HG03175 (cell line): ENCODE results near the gene CCDC18.

Source experiments
- ATAC-seq: cut with Tn5 transposase; IDR thresholded peaks from one replicate; pipeline ENCODE4 v1.9.1; 2021; ENCODE audit warnings: mild to moderate bottlenecking, moderate library complexity; ENCODE audit not compliant: unreplicated experiment

Gene CCDC18

DNA sequence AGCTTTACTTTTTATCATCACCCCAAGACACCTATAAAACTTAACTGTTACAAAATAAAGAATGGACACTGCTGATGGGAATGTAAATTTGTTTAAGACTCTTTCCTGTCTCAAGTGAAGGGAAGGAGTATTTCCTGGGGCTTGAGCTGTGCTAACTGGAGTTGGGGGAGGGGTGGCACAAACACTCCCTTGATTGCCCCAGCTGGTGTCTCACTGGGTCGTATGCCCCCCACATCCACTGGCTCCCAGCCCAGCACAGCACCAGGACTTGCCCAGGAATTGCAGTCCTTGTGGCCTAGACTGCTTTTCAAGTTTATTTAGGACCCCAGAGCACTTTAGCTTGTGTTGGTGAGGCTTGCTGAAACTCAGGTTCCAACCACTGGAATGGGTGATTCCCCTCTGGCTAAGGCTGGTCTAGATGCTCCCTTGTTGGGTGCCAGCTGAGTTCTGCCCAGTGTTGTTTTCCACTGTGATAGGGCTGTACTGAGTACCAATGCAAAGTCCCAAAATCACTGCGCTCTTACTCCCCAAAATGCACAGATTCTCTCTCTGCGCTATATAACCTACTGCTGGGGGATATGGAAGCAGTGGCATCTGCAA is 116.1 kb downstream of the CCDC18 start:
- no peak for ATAC-seq

GRCh38 chr1:93301131-93301530 is 120.6 kb downstream of the CCDC18 start:
- ATAC-seq, result no peak

DNA sequence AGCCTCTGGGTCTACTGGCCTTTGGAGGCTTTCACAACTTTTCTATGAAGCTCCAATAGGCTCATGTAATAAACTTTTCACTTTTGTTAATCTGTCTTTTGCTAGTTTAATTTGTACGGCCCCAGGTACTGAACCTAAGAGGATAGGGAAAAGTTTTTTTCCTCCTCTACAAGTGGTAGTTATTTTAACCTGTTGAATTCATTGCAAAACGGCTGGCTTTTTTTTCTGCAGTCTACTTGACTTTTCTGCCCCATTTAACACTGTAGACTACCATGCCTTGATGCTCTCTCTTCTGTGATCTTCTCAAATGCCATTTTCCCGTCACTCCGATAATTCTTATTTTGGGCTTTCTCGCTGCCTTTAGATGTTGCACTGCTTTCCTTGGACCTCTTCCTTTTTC is 121.6 kb downstream of the CCDC18 start:
- no peak for ATAC-seq

DNA sequence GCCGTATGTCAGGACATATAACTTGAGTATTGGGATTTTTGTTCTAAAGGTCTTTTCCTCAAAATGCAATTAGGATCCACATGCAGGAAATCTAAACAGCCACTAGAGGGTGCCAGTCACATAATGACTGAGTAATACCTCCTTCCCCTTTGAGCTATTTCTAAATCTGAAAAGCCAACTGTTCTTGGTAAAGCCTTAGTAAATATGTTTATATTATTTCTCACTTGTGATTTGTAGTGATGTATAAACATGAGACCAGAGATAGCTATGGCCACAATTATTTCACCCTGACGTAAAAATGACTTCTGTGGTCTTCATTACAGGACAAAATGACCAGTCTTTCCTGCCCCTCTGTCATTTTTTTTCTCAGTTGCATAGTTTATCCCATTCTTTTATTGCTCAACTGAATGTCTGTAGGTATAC is 124.2 kb downstream of the CCDC18 start:
- ATAC-seq, result peak; percentile 66

GRCh38 chr1:93306920-93307319 is 126.4 kb downstream of the CCDC18 start:
- ATAC-seq, result no peak

DNA sequence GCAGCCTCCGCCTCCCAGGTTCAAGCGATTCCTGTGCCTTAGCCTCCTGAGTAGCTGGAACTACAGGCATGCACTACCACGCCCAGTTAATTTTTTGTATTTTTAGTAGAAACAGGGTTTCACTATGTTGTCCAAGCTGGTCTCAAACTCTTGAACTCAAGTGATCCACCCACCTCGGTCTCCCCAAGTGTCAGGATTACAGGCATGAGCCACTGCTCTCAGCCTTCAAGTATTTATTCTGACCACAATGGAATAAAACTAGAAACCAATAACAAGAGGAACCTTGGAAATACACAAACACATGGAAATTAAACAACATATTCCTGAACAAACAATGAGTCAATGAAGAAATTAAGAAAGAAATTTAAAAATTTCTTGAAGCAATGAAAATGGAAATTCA is 132.5 kb downstream of the CCDC18 start:
- no peak for ATAC-seq

GRCh38 chr1:93317207-93317606 is 136.7 kb downstream of the CCDC18 start:
- no peak for ATAC-seq

DNA sequence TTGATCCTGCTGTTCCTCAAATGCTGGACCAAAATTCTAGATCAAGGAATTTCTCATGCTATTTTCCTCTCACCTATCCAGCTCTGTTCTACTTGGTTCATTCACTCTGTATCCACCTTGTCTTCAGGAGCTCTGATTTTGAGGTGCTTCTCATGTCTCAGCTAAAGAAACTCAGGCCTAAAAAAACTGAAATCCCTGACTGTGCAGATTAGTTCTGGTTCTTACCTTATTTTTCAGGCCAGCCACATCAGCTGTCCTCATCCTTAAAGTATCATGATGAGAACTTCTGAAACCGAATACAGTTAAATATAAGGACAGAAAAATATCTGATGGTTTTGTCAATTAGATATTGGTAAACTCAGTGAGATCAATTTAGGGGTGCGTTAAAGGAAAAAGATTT is 137.4 kb downstream of the CCDC18 start:
- no peak for ATAC-seq

GRCh38 chr1:93321720-93322119 is 141.2 kb downstream of the CCDC18 start:
- no peak for ATAC-seq

DNA sequence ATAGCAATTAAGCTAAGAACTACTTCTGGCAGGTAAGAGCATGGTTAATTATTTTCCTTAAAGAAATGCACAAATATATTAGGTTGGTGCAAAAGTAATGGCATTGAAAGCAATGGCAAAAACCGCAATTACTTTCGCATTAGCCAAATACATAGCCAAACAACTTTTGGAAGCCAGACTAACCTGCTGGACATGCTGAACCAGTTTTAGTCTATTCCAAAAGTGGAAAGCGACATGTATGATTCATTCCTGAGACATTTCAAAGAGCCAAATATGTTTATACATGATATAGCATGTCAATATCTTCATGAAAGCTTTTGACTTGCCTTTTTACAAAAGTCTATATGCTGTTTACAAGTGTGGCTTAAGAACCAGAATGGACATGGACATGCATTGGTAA is 141.8 kb downstream of the CCDC18 start:
- no peak for ATAC-seq

DNA sequence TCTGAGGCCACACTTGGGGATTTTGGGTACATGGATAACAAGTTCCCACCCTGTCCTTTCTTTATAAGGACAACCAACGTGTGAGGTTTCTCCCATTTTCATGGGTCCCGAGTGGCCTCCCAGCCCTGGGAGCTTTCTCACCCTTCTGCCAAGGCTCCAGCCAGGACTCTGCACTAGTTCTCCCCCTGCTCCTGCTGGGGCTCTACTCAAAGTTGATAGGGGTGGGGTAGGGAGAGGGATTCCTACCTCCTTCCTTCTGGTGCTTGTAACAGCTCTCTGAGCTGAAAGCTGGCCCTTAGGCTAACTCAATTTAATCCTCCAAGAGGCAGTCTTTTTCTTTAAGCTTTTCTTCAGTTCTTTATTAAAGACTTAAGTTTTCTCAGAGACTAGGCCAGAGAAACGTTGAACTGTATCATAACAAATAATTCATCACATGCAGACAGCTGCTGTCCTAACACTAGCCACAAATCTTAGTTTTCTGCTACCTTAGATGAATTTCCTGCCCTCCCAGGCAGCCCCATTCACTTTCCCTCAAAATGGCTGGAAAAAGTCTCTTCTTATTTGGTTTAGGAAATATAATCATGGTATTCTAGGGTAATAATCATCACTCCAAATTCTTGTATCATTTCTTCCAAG is 142.8 kb downstream of the CCDC18 start:
- ATAC-seq, result no peak

DNA sequence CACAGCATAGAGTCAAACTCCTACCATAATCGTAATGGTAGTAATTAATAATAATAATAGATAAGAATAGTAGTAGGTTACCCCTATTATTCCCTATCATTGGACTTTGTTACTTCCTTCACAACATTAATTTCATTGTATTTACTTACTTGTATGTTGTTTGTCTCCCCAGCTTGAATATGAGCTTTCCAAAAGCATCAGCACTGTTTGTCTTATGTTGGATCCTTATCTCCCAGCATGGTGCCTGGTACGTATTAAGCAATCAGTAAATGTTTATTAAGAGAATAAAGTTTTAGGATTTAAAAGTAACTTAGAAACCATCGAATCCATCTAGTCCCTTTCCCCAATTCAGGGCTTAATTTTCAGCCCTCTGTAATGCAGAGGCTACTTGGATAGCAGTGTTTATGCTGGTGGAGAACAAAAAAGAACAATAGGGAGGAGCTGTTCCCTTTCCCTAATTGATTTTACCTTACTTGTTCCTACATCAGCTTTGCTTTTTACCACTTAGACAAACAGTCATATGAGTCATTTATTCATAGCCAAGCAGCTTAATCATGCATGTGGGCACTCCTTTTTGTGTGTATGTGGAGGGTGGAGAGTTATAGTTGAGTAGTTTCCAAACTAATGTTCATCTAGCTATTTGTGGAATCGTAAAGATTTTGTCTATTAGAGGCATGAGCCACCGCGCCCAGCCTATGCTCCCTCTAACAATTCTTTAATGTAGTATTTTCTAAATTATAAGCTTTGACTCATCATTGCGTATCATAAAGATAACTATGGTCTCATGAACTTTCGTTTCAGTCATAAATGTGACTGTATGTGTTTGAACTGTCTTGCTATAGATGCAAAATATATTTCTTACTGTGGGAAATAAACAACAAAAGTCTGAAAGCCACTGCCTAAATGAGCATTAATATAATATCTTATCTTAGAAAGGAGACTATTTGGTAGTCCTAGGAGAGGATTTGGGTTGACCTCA is 144.3 kb downstream of the CCDC18 start:
- no peak for ATAC-seq
